GM13976 (cell line): ENCODE results near the gene FBXO15.

Experiments
- DNase-seq: peaks from one replicate; pipeline ENCODE4 v3.0.0; 2012; ENCODE audit warnings: low spot score
- CTCF ChIP-seq: IDR thresholded peaks from 2 replicates; pipeline ENCODE4 v1.5.1; 2012; ENCODE audit warnings: borderline replicate concordance, mild to moderate bottlenecking; ENCODE audit not compliant: insufficient read depth; ENCODE audit errors: extremely low read depth, missing control alignments, control extremely low read depth
- in situ Hi-C: fragments of 300-500 bp; cut with MboI; formaldehyde crosslinking; loops from one replicate; pipeline ENCODE4 v1.12.0; 2022; ENCODE audit warnings: low sequenced_read_pairs, mixed read lengths, inconsistent platforms; ENCODE audit not compliant: unreplicated experiment

The FBXO15 gene

GRCh38 chr18:74147779-74148542 lies at the start of gene FBXO15, which contains the start of gene TIMM21:
Gene FBXO15, minus strand, starts transcription at chr18:74147834. Its CDS starts 49 bp downstream, at chr18:74147785.
Gene TIMM21, plus strand, starts transcription at chr18:74148523. Its CDS starts 286 bp downstream, at chr18:74148809.
- no peak for TF ChIP-seq CTCF
- in situ Hi-C loops, result no loop called here
- peak; percentile 92 for DNase-seq

GRCh38 chr18:74196220-74197119 lies 48.8 kb upstream of the FBXO15 start:
- peak; percentile 85 for DNase-seq
- in situ Hi-C loops, result loop anchor here (10.0 kb wide), 2 partner anchors 148 to 358 kb away; no protein-coding TSS in a partner anchor
- TF ChIP-seq CTCF, result peak; percentile 70

- in situ Hi-C loops, result loop anchor here (10.0 kb wide), 2 partner anchors 150 to 360 kb away; no protein-coding TSS in a partner anchor
- TF ChIP-seq CTCF, result no peak
- DNase-seq, result no peak
Observed at GRCh38 chr18:74194691-74195090, 47.1 kb upstream of the FBXO15 start.

GRCh38 chr18:74191577-74191976 lies 43.9 kb upstream of the FBXO15 start:
- in situ Hi-C loops, result loop anchor here (10.0 kb wide), 2 partner anchors 153 to 363 kb away; no protein-coding TSS in a partner anchor
- no peak for TF ChIP-seq CTCF
- DNase-seq, result no peak

- in situ Hi-C loops, result loop anchor here (10.0 kb wide), 2 partner anchors 155 to 365 kb away; no protein-coding TSS in a partner anchor
- no peak for TF ChIP-seq CTCF
- DNase-seq, result no peak
Observed at GRCh38 chr18:74190086-74190485, 42.5 kb upstream of the FBXO15 start.

GRCh38 chr18:74186661-74187060 lies 39.0 kb upstream of the FBXO15 start:
- in situ Hi-C loops, result no loop called here
- DNase-seq, result no peak
- TF ChIP-seq CTCF, result no peak
